ENCODE results near the gene MRPL44.
A peak's percentile ranks its signal among the peaks of the same experiment; 100 is the strongest.

MRPL44 gene

DNA sequence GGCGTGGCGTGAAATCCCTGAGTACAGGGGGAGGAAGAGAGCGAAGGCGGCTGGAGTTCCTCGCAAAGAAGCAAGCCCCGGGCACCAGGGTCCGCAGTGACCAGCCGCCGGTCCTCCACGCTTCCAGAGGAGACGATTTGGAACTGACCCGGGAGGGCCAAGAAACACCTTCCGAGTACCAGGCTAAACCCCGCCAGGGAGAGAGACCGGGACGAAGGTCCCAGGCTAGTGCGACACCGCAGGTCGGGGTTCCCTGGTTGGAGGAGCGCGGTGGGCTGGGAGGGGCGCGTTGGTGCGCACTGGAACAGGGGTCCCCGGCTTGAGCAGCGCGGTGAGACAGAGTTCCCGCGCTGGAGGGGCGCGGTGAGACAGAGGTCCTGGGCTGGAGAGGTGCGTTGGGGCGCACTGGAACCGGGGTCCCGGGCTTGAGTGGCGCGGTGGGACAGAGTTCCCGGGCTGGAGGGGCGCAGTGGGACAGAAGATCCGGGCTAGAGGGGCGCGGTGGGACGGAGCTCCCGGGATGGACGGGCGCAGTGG, 13.0 kb upstream of the MRPL44 start:
- in situ Hi-C loops (cut with HindIII; ENCODE audit: low sequenced_read_pairs) = no loop called here
- TF ChIP-seq, protein P1, sequence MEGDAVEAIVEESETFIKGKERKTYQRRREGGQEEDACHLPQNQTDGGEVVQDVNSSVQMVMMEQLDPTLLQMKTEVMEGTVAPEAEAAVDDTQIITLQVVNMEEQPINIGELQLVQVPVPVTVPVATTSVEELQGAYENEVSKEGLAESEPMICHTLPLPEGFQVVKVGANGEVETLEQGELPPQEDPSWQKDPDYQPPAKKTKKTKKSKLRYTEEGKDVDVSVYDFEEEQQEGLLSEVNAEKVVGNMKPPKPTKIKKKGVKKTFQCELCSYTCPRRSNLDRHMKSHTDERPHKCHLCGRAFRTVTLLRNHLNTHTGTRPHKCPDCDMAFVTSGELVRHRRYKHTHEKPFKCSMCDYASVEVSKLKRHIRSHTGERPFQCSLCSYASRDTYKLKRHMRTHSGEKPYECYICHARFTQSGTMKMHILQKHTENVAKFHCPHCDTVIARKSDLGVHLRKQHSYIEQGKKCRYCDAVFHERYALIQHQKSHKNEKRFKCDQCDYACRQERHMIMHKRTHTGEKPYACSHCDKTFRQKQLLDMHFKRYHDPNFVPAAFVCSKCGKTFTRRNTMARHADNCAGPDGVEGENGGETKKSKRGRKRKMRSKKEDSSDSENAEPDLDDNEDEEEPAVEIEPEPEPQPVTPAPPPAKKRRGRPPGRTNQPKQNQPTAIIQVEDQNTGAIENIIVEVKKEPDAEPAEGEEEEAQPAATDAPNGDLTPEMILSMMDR (IDR thresholded peaks at IDR 0.05; ENCODE audit: low read depth, low read length) = no peak
- peak overlapping the region; percentile 93 for H3K4me3 ChIP-seq (ENCODE audit: low read depth, low read length)
- peak; percentile 35 for DNase-seq (ENCODE audit: low read depth, low spot score)

DNA sequence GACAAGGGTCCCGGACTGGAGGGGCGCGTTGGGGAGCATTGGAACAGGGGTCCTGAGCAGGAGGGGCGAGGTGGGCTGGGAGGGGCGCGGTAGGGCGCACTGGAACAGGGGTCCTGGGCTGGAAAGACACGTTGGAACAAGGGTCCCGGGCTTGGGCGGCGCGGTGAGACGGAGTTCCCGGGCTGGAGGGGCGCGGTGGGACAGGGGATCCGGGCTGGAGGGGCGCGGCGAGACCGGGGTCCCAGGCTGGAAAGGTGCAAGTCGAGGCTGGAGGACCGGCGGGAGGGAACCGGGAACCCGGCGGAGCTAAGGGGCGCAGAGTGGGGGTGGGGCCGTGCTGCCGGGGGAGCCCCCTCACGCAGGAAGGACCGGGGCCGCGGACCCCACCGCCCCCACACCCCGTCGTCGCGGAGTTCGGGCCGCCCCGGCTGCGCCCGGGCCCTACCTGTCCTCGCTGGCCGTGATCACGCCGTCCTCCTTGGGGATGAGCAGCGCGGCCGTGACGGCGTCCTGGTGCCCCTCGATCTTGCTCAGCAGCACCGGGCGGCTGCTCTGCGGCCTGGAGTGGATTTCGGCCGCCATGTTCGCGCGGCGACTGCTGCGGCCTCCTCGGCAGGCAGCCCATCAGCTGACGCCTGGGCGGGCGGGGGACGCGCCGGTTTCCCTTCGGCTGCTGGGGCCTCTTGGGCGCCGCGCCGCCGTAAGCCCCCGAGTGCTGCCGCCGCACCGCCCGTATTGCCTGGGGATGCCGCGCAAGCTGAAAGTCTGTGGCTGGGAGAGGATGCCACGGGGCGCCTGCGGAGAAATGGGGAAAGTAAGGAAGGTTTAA, 12.3 kb upstream of the MRPL44 start, which contains the start of gene WDFY1:
TSS of gene WDFY1 (minus strand) at position 633 of the 829 bp plus-strand sequence. CDS start at position 582, 51 bp downstream.
- in situ Hi-C loops (cut with HindIII; ENCODE audit: low sequenced_read_pairs) = no loop called here
- TF ChIP-seq, protein P1 (IDR thresholded peaks at IDR 0.05; ENCODE audit: low read depth, low read length) = no peak
- peak; percentile 91 for DNase-seq (ENCODE audit: low read depth, low spot score)

DNA sequence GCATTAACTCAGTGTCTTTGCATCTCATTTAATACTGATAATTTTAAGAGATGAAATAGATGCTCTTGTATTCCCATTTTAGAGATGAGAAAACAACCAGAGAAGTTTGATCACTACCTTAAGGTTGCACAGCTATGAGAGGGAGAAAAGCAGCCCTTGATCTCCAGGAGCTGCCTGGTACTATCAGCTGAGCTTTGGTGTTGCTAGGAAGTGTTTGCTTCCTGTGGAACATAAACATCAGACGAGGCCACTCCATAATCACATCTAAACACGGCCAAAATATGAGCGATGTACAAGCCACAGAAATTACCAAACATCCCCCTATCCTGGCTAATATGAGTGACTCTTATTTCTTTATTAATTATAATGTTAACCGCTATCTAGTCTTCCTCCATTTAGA, 11.5 kb upstream of the MRPL44 start:
- TF ChIP-seq, protein P1 (IDR thresholded peaks at IDR 0.05; ENCODE audit: low read depth, low read length) = no peak
- H3K4me3 ChIP-seq (ENCODE audit: low read depth, low read length) = no peak overlapping the region
- in situ Hi-C loops (cut with HindIII; ENCODE audit: low sequenced_read_pairs) = no loop called here

More for the DNA sequence above, 12.3 kb upstream of the MRPL44 start, which contains the start of gene WDFY1:
- peak within 1 kb of the TSS; percentile 93 for H3K4me3 ChIP-seq (ENCODE audit: low read depth, low read length)

DNA sequence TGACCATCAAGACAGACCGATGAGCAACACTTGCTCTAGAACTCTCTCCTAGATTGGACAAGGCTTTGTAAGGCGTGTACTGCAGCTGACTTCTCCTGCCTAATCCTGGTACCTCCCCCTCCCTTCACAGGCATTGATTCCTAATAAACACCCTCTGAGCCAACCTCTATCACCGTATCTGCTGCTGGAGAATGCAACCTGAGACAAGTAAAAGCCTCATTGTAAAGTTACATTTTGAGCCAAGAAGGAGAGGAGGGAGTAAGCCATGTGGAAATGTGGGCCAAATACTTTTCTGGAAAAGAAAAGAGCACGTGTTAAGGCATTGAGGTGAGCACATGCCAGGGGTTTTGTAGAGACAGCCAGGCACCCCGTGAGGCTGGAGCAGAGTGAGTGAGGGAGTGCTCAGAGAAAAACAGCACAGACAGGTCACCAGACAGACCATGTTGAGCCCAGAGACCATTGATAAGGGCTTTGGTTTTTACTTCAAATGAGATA, 9.5 kb upstream of the MRPL44 start:
- DNase-seq (ENCODE audit: low read depth, low spot score) = no peak
- in situ Hi-C loops (cut with HindIII; ENCODE audit: low sequenced_read_pairs) = no loop called here
- H3K4me3 ChIP-seq (ENCODE audit: low read depth, low read length) = no peak overlapping the region
- TF ChIP-seq, protein P1 (IDR thresholded peaks at IDR 0.05; ENCODE audit: low read depth, low read length) = no peak

More for the DNA sequence above, 11.5 kb upstream of the MRPL44 start:
- DNase-seq (ENCODE audit: low read depth, low spot score) = no peak

DNA sequence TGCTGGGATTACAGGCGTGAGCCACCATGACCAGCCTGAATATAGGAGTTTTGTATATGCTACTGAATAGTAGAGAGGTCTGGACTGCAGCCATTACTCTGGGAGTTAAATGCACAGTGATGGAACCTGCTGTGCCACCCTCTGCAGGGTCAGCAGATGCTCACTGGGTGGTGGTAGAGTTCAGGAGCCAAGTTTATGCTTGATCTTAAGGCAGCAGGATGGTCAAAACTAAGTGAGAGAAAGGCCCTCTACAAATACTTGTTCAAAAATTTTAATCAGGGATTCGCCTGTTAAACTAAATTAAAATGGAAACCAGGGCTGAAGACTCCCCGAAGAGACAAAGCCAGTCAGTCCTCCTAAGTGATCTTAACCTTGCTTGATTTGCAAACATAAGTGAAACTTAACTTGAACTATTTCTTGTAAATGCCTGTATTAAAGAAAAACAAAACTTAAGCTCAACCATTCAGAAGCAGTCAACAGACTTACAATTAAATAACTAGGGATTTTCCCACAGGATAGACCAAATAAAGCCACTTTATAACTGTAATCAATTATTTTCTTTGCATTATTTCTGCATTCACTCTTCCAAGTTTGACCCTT, 7.9 kb upstream of the MRPL44 start:
- no peak overlapping the region for H3K4me3 ChIP-seq (ENCODE audit: low read depth, low read length)

More for the DNA sequence above, 7.9 kb upstream of the MRPL44 start:
- no peak for DNase-seq (ENCODE audit: low read depth, low spot score)
- TF ChIP-seq, protein P1 (IDR thresholded peaks at IDR 0.05; ENCODE audit: low read depth, low read length) = no peak
- in situ Hi-C loops (cut with HindIII; ENCODE audit: low sequenced_read_pairs) = no loop called here
